Stimulated activated CD8-positive, alpha-beta memory T cell treated with anti-CD3 and anti-CD28 coated beads, Interleukin-7, amount 100 ng/mL, for 24 hours (primary cell): Measurements from ENCODE around the gene MAP2.
A peak's percentile ranks its signal among the peaks of the same experiment; 100 is the strongest.

ENCODE experiments used
- DNase-seq: peaks from one replicate; pipeline ENCODE4 v3.0.0-alpha.2; 2020; ENCODE audit warnings: low read depth

Gene MAP2

GRCh38 chr2:209423562-209424198 lies at the start of gene MAP2:
MAP2 (plus strand) TSS chr2:209424047; CDS start chr2:209653171, 229,124 bp downstream.
- peak; percentile 27 for DNase-seq

GRCh38 chr2:209376686-209377085 lies 47.2 kb upstream of the MAP2 start:
- DNase-seq = no peak

GRCh38 chr2:209380293-209380692 lies 43.6 kb upstream of the MAP2 start:
- DNase-seq = no peak

GRCh38 chr2:209381091-209381490 lies 42.8 kb upstream of the MAP2 start:
- no peak for DNase-seq

GRCh38 chr2:209382775-209383174 lies 41.1 kb upstream of the MAP2 start:
- no peak for DNase-seq

GRCh38 chr2:209383212-209383611 lies 40.6 kb upstream of the MAP2 start:
- no peak for DNase-seq

GRCh38 chr2:209387389-209387788 lies 36.5 kb upstream of the MAP2 start:
- no peak for DNase-seq

GRCh38 chr2:209388446-209389037 lies 35.3 kb upstream of the MAP2 start:
- no peak for DNase-seq

- no peak for DNase-seq
Measured at GRCh38 chr2:209389171-209389618, 34.7 kb upstream of the MAP2 start.

GRCh38 chr2:209390839-209391238 lies 33.0 kb upstream of the MAP2 start:
- no peak for DNase-seq

- no peak for DNase-seq
Measured at GRCh38 chr2:209391776-209392401, 32.0 kb upstream of the MAP2 start.

- DNase-seq = no peak
Measured at GRCh38 chr2:209395229-209395628, 28.6 kb upstream of the MAP2 start.

GRCh38 chr2:209395652-209396051 lies 28.2 kb upstream of the MAP2 start:
- no peak for DNase-seq

- DNase-seq = no peak
Measured at GRCh38 chr2:209398463-209398862, 25.4 kb upstream of the MAP2 start.

GRCh38 chr2:209401788-209402187 lies 22.1 kb upstream of the MAP2 start:
- no peak for DNase-seq

GRCh38 chr2:209411296-209411695 lies 12.6 kb upstream of the MAP2 start:
- DNase-seq = no peak

- DNase-seq = no peak
Measured at GRCh38 chr2:209411718-209412117, 12.1 kb upstream of the MAP2 start.

- no peak for DNase-seq
Measured at GRCh38 chr2:209413311-209414014, 10.4 kb upstream of the MAP2 start.

GRCh38 chr2:209416913-209417312 lies 6.9 kb upstream of the MAP2 start:
- no peak for DNase-seq

GRCh38 chr2:209422191-209422754 lies 1.6 kb upstream of the MAP2 start:
- DNase-seq = no peak

- DNase-seq = no peak
Measured at GRCh38 chr2:209424199-209424701, 403 bp downstream of the MAP2 start.

GRCh38 chr2:209424781-209425470 lies 1.1 kb downstream of the MAP2 start:
- DNase-seq = no peak
